GM21528 (cell line): ENCODE results near the gene CA4.
"Not testable (repeated sequence)": the region's sequence is repeated elsewhere in the genome, so short reads cannot be mapped to it uniquely, and the experiment has no call there.

Experiments
- ATAC-seq: cut with Tn5 transposase; IDR thresholded peaks from one replicate; pipeline ENCODE4 v1.9.1; 2021; ENCODE audit warnings: mild to moderate bottlenecking, moderate library complexity; ENCODE audit not compliant: unreplicated experiment, low FRiP score

CA4 gene

DNA sequence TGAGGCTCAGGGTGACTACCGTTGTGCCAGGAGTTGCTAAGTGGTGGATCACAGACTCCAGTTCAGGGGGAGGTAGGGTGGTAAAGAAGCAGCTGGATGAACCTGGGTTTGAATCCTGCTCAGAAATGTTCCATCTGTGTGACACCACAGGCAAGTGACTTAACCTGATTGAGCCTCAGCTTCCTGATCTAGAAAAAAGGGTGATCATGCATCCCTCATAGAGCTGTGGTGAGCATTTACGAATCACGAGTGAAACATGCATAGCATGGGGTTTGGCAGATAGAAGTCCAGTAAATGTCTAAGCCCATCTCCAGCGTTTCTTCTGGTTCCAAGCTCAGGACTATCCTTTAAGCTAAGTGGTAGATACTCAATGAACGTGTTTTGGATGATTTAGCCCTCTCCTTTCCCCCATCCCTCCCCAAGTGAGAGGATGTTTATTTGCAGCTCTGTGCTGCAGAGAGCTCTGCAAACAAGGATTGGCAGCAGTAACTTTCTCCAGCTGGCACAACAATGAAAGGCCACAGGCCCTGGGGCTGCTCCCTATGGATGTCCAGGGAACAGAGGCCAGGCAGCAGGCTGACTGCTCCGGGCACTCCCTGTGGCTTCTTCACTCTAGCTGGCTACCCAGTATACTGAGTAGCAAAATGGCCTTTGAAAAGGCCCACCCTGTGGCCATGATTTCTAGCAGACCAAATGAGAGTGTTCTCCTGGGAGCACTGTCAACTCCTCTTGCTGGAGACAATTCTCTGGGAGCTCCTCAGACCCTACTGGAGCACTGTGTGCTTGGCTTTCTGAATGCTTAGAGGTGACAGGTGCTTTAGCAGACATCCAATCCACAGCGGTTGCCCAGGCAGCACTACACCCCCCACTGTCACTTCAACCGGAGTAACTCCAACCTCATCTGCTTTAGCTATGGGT is 21.3 kb downstream of the CA4 start:
- ATAC-seq, result no peak

DNA sequence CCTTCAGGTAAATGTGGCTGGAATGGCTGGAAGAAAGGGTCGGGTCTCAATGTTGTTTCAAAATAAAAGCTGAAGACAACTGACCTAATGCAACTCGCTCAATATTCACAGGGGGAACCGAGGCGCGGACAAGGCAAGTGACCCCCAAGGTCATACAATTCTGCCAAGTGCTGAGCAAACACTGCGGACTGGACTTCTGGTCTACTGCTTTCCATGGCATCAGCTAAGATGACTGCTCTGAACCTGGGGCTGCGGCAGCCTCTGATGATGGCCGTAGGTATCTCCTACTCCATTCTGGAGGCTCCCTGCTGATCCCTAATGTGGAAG is 21.9 kb downstream of the CA4 start:
- no peak for ATAC-seq

DNA sequence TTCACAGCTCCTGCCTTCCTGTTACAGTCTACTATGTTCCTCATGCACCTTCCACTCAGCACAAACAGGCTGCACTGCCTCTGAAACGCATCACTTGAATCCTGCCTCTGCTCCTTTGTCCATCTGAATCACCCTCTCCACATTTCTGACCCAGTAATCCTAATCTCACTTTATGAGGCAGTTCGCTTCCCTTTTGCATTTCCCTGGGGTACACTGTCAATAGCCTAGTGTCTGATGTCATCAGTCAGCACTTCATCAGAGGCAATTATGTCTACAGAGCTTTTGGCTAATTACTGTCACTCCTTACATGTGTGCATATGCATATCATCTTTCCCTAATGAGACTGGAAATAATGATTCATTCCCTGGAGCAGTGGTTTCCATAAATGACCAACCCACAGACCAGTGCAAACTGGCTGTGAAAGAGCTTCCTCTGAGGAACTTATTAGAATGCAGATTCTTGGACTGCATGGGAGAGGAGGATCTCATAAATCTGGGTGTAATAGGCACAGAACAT is 23.6 kb downstream of the CA4 start:
- no peak for ATAC-seq

DNA sequence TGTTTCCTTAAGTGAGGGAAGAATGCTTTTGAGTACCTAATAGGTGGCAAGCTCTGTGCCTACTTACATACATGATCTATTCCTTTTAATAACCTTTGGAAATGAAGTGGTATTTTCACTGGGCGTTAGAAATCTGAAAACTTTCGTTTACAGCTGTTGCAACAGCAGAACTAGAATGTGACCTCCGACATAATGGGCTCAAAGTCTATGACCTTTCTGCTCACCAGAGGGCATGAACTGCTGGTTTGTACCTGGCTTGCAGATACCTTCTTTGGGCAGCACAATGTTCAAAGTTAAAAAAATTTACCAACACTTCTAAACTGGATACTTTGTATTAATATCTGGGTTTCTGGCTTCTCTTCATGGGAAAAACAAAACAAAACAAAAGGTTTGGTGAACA is 24.3 kb downstream of the CA4 start:
- ATAC-seq, result no peak

DNA sequence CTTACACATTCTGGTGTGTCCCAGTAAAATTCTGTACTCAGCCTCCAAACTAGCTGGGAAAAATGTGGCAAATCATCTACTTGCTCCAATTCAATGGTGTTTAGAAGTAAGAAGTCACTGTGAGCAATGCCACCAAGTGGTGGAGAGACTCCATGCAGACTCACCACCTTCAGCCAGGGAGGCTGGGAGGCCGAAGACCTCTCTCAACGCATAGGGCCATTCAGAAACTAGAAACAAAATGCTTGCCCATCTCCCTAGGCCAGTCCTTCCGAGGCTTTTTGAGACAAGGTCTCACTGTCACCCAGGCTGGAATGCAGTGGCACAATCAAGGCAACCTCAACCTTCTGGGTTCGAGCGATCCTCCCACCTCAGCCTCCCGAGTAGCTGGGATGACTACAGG is 25.0 kb downstream of the CA4 start:
- not testable (repeated sequence) for ATAC-seq

DNA sequence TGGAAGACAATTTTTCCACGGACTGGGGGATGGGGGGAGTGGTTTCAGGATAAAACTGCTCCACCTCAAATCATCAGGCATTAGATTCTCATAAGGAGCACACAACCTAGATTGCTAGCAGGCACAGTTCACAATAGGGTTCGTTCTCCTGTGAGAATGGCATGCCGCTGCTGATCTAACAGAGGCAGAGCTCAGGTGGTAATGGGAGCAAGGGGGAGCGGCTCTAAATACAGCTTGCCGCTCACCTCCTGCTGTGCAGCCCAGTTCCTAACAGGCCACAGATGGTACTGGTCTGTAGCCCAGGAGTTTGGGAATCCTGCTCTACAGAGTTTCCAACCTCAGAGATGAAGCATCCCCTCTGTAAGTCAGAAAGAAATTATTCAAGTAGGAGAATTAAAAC is 27.0 kb downstream of the CA4 start:
- not testable (repeated sequence) for ATAC-seq

DNA sequence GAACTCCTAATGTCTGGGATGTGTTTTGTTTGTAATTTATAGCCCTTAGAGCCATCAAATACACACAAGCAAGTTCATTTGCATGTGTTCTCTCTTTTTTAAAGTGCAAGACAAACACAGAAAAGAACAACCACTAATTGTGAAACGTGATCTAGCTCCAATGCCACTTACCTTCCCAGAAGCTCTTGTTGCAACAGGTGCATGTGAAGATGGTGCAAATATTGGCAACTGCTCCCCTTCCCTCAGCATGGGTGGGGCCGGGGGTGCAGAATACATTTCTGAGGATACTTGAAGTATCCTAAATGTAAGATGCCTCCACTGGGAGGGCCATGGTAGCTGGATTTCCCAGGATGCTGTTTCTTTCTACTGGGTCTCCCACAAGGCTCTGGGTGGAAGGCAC is 28.4 kb downstream of the CA4 start:
- ATAC-seq, result not testable (repeated sequence)

DNA sequence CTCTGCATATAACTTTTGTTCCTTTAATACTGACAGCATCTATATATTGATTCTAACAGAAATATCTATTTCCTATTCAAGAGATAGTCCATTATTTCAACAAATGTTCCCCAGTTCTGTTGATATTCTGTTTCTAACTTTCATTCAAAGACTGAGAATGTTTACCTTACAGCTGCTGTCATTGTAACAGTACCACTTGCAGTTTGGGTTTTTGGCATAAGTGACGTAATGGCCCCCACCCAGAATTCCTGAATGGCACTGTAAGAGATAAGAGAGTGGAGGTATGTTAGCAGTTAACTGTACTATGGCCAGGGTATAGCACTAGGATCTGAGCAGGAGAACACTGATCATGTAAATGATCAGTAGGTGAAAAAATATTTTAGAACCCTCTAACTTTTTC is 30.6 kb downstream of the CA4 start:
- not testable (repeated sequence) for ATAC-seq

DNA sequence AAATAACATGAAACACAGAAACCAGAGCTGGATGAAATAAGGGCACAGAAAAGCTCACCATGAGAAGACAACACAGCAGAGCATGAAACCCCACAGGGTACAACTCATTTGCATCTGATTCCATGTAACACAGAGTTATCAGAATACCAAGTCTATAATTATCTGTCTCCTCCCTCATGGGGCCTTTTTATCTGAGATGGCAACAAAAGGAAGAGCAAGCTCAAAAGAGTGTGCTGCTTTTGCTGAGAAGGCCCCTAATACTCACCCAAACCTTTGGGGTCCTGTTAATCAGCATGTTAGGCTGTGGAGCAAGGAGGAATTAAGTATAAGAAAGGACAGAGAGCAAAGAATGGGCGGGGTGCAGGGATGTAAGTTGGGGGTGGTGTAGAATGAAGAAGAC is 36.6 kb downstream of the CA4 start:
- not testable (repeated sequence) for ATAC-seq

DNA sequence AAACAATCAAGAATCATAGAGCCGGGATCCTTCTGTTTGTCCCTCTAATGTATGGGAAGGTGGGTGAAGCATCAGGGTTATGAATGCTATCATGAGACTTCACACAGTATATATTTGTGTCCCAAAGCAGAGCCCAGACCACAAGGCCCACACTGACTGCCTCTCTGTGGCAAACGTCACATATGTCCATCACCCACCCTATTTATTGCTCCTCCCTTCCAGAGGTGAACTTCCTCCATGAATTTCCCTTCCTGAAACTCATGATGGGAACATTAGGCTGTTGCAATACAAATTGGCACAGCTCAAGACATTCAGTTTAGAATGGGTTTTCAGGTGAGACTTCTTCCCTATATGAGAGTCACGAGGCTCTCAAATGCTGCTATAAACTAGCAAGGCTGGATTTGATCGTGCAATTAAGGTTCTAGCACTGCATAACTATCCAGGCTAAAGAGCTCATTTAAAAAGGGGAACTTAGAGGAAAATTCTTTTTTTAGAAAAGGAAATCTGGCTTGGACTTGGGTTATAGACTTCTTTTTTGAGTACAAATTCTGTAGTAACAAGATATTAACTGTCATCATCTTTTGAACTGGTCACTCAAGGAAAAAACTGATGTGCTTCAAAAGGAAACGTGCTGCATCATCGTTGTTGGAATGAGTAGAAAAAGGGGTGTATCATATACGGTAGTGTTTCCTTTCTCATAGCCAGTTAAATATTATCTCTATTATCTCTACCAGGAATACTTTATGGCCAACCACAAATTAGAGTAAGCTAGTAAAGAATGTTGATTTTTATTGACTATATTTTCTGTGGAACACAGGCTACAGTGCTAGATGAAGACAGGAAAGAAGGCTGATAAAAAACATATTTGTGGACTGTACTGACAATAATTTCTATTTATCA is 37.3 kb downstream of the CA4 start:
- ATAC-seq, result not testable (repeated sequence)

DNA sequence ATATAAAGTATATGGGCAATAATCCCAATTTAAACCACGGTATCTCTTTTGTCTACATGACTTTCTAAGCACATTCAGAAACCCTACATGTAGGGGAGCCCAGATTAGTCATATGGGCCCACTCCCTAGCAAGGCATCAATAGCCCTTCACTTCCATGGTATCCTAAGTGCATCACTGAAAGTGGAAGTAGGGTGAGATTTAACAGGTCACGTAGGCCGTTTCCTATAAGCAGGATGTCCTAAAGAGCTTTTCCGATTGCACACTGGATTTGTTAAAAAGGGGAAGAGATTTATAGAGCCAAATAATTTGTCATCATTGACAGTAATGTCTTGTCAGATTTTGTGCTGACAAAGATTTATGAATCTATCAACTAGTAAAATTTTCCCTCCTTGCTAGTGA is 39.0 kb downstream of the CA4 start:
- ATAC-seq, result no peak

DNA sequence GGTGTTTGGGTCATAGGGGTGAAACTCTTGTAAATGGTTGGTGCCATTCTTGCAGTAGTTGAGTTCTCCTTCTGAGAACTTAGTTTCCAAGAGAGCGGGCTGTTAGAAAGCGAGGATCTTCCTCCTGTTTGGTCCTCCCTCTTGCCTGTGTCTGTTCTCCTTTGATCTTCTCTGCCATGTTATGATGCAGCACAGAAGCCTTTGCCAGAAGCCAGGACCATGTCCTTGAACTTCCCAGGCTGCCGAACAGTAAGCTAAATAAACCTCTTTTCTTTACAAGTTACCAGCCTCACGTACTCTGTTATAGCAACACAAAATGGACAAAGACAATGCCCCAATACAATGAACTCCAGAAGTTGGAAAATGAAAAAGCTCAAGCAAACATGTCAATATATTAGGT is 40.3 kb downstream of the CA4 start:
- not testable (repeated sequence) for ATAC-seq

DNA sequence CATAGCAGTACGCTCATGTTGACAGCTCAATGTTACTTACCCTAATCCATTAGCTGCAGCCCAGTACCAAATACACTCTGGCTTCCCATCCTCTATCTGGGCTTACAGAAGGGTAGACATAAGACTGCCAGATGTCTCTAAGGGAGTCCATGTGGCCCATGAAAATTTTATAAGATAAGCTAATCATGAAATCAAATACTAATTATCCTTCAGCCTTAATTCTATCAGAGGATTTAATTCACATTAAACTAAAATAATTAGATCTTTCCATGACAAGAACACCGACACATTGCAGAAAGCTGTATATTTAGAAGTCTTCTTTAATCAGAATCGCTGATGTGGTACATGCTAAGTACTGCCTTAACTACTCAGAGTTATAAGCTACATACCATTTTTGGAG is 43.3 kb downstream of the CA4 start:
- ATAC-seq, result not testable (repeated sequence)

DNA sequence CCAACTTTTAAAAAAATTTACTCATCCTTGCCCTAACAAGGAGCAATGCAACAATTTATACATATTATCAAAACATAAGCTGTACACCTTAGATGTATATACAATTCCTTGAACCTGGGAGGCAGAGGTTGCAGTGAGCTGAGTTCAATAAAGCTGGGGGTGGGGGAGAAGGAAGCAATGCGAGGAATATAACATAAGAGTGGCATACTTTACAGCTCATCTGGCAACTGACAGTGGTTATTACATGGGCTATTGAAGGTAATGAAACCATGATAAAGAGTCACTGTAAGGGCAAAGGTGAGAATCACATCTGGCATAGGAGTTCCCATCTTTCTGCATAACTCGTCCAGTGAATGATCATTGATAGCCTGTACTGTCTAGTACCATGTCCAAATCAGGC is 43.7 kb downstream of the CA4 start:
- no peak for ATAC-seq

DNA sequence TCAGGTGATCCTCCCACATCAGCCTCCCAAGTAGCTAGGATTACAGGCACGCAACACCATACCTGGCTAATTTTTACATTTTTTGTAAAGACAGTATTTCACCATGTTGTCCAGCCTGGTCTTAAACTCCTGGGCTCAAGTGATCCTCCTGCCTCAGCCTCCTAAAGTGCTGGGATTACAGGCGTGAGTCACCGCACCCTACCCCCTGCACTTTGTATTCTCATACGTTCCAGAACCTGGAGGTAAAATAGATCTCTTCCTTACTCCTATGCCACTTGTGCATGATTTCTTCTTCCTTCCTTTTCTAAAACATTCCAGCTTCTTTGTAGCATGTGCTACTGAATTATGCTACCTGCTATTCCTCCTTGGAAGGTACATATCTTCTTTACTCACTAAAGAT is 44.4 kb downstream of the CA4 start:
- not testable (repeated sequence) for ATAC-seq

DNA sequence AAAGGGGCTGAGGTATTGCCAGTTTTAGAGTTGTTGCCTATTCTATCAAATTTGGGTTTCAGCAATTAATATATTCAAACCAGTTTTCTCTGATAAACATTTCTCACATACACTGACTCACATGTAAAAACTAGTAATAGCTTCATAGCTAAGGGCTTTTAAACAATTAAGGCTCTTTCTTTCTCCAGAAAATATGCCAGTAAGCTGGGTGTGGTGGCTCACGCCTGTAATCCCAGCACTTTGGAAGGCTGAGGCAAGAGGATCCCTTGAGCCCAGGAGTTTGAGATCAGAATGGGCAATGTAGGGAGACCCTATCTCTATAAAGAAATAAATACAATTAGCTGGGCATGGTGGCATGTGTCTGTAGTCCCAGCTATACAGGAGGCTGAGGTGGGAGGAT is 48.9 kb downstream of the CA4 start:
- ATAC-seq, result not testable (repeated sequence)

DNA sequence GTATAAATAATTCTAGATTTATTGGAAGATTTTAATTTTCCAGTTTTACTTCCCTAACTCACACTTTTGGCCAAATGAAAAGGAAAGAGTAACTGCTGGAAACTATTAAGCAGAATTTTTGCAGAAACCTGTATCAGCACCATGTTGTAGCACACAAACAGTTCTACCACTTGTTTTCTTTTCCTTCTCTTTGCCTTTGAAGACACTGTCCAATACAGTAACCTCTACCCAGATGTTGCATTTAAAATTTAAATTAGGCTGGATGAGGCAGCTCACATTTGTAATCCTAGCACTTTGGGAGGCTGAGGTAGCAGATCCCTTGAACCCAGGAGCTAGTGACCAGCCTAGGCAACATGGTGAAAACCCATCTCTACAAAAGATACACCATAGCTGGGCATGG is 56.0 kb downstream of the CA4 start:
- ATAC-seq, result not testable (repeated sequence)

DNA sequence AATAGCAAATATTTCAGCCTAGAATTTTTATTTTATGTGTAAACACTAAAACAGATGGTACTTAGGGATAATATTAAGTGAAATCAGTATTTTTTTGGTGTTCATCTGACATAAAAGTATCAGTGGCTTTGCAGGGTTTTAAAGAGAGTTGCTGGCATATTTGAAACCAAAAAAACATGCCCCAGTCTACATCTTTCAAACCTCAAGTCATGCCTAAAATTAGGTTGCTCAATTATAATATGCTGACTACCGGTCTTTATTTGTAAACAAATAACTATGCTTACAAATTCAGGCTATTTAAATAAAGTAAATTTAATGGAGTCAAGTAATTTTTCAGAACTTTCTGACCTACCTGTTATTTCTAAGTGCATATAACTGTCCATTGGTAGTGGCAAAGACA is 58.5 kb downstream of the CA4 start:
- ATAC-seq, result not testable (repeated sequence)
